ENCODE data around the gene SMYD3.
"Not testable (repeated sequence)": the region's sequence is repeated elsewhere in the genome, so short reads cannot be mapped to it uniquely, and the experiment has no call there.

SMYD3 gene

GRCh38 chr1:245742896-245743295, 764.2 kb downstream of the SMYD3 start:
- H3K4me3 ChIP-seq (ENCODE audit: low read length in 2 of 2): no peak overlapping the region
- H3K27me3 ChIP-seq (ENCODE audit: control insufficient read depth in 2 of 2, insufficient read depth in 2 of 2, low read length in 2 of 2): no peaks in the 10 kb centered on the region
- H3K36me3 ChIP-seq (ENCODE audit: control insufficient read depth in 2 of 2, insufficient read depth in 2 of 2, low read length in 2 of 2): no peaks in the 10 kb centered on the region
- no peak overlapping the region for H3K27ac ChIP-seq (ENCODE audit: low read depth in 2 of 2, low read length in 2 of 2)
- no peak overlapping the region for H3K9ac ChIP-seq (ENCODE audit: low read depth in 1 of 2, low read length in 2 of 2)
- no peaks in the 10 kb centered on the region for H3K9me3 ChIP-seq (ENCODE audit: control insufficient read depth in 2 of 2, low read length in 2 of 2)
- no peaks in the 10 kb centered on the region for H3K4me1 ChIP-seq (ENCODE audit: control insufficient read depth in 2 of 2, insufficient read depth in 2 of 2, low read length in 2 of 2)

DNA sequence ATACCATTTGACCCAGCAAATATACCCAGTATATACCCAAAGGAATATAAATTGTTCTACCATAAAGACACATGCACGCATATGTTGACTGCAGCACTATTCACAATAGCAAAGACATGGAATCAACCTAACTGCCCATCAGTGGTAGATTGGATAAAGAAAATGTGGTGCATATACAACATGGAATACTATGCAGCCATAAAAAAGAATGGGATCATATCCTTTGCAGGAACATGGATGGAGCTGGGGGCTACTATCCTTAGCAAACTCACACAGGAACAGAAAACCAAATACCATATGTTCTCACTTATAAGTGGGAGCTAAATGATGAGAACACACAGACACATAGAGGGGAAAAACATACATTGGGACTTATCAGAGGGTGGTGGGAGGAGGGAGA, 766.7 kb downstream of the SMYD3 start:
- not testable (repeated sequence) for H3K4me1 ChIP-seq (ENCODE audit: control insufficient read depth in 2 of 2, insufficient read depth in 2 of 2, low read length in 2 of 2); H3K9me3 ChIP-seq (ENCODE audit: control insufficient read depth in 2 of 2, low read length in 2 of 2); H3K27ac ChIP-seq (ENCODE audit: low read depth in 2 of 2, low read length in 2 of 2); H3K4me3 ChIP-seq (ENCODE audit: low read length in 2 of 2); H3K9ac ChIP-seq (ENCODE audit: low read depth in 1 of 2, low read length in 2 of 2); H3K36me3 ChIP-seq (ENCODE audit: control insufficient read depth in 2 of 2, insufficient read depth in 2 of 2, low read length in 2 of 2); H3K27me3 ChIP-seq (ENCODE audit: control insufficient read depth in 2 of 2, insufficient read depth in 2 of 2, low read length in 2 of 2)

DNA sequence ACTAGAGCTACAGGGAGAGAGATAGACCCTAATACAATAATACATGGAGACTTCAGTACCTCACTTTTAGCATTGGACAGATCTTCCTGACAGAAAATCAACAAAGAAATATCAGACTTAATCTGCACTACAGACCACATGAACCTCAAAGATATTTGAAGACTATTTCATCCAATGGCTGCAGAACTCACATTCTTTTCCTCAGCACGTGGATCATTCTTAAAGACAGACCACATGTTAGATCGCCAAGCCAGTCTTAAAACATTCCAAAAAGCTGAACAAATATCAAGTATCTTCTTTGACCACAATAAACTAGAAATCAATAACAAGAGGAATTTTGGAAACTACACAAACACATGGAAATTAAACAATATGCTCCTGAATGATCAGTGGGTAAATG, 776.3 kb downstream of the SMYD3 start:
- Histone ChIP-seq H3K27me3 (ENCODE audit: control insufficient read depth in 2 of 2, insufficient read depth in 2 of 2, low read length in 2 of 2) (no peaks in the 10 kb centered on the region), H3K9me3 (ENCODE audit: control insufficient read depth in 2 of 2, low read length in 2 of 2) (peaks cover 0 to 2% of the 10 kb centered on the region in 2 donors), H3K27ac (ENCODE audit: low read depth in 2 of 2, low read length in 2 of 2) (no peak overlapping the region), H3K4me1 (ENCODE audit: control insufficient read depth in 2 of 2, insufficient read depth in 2 of 2, low read length in 2 of 2) (no peaks in the 10 kb centered on the region), H3K36me3 (ENCODE audit: control insufficient read depth in 2 of 2, insufficient read depth in 2 of 2, low read length in 2 of 2) (no peaks in the 10 kb centered on the region), H3K9ac (ENCODE audit: low read depth in 1 of 2, low read length in 2 of 2) (no peak overlapping the region), H3K4me3 (ENCODE audit: low read length in 2 of 2) (no peak overlapping the region)

- H3K4me1 ChIP-seq (ENCODE audit: control insufficient read depth in 2 of 2, insufficient read depth in 2 of 2, low read length in 2 of 2); H3K27me3 ChIP-seq (ENCODE audit: control insufficient read depth in 2 of 2, insufficient read depth in 2 of 2, low read length in 2 of 2); H3K9me3 ChIP-seq (ENCODE audit: control insufficient read depth in 2 of 2, low read length in 2 of 2); H3K4me3 ChIP-seq (ENCODE audit: low read length in 2 of 2); H3K36me3 ChIP-seq (ENCODE audit: control insufficient read depth in 2 of 2, insufficient read depth in 2 of 2, low read length in 2 of 2); H3K27ac ChIP-seq (ENCODE audit: low read depth in 2 of 2, low read length in 2 of 2); H3K9ac ChIP-seq (ENCODE audit: low read depth in 1 of 2, low read length in 2 of 2): not testable (repeated sequence)
Measured at GRCh38 chr1:245728035-245728434, 779.0 kb downstream of the SMYD3 start.

GRCh38 chr1:245721488-245721887, 785.6 kb downstream of the SMYD3 start:
- H3K9ac ChIP-seq (ENCODE audit: low read depth in 1 of 2, low read length in 2 of 2): no peak overlapping the region
- no peaks in the 10 kb centered on the region for H3K9me3 ChIP-seq (ENCODE audit: control insufficient read depth in 2 of 2, low read length in 2 of 2)

DNA sequence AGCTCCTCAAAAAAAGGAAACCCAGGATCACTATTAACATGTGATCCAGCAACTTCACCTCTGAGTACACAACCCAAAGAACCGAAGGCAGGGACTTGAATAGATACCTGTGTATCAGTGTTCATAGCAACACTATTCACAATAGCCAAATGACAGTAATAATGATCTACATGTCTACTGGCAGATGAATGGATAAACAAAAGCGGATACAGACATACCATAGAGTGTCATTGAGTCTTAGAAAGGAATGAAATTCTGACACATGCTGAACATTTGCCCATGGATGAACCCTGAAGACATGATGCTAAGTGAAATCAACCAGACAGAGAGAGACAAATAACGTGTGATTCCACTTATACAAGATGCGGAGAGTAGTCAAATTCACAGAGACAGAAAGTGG, 788.1 kb downstream of the SMYD3 start:
- Histone ChIP-seq H3K9ac (ENCODE audit: low read depth in 1 of 2, low read length in 2 of 2) (no peak overlapping the region), H3K27ac (ENCODE audit: low read depth in 2 of 2, low read length in 2 of 2) (no peak overlapping the region), H3K9me3 (ENCODE audit: control insufficient read depth in 2 of 2, low read length in 2 of 2) (no peaks in the 10 kb centered on the region), H3K4me3 (ENCODE audit: low read length in 2 of 2) (no peak overlapping the region), H3K4me1 (ENCODE audit: control insufficient read depth in 2 of 2, insufficient read depth in 2 of 2, low read length in 2 of 2) (no peaks in the 10 kb centered on the region), H3K27me3 (ENCODE audit: control insufficient read depth in 2 of 2, insufficient read depth in 2 of 2, low read length in 2 of 2) (no peaks in the 10 kb centered on the region), H3K36me3 (ENCODE audit: control insufficient read depth in 2 of 2, insufficient read depth in 2 of 2, low read length in 2 of 2) (no peaks in the 10 kb centered on the region)

More at GRCh38 chr1:245721488-245721887, 785.6 kb downstream of the SMYD3 start:
- Histone ChIP-seq H3K4me3 (ENCODE audit: low read length in 2 of 2) (no peak overlapping the region), H3K27me3 (ENCODE audit: control insufficient read depth in 2 of 2, insufficient read depth in 2 of 2, low read length in 2 of 2) (no peaks in the 10 kb centered on the region), H3K4me1 (ENCODE audit: control insufficient read depth in 2 of 2, insufficient read depth in 2 of 2, low read length in 2 of 2) (no peaks in the 10 kb centered on the region), H3K36me3 (ENCODE audit: control insufficient read depth in 2 of 2, insufficient read depth in 2 of 2, low read length in 2 of 2) (no peaks in the 10 kb centered on the region), H3K27ac (ENCODE audit: low read depth in 2 of 2, low read length in 2 of 2) (no peak overlapping the region)

- no peaks in the 10 kb centered on the region for H3K36me3 ChIP-seq (ENCODE audit: control insufficient read depth in 2 of 2, insufficient read depth in 2 of 2, low read length in 2 of 2)
- H3K4me3 ChIP-seq (ENCODE audit: low read length in 2 of 2): no peak overlapping the region
- no peaks in the 10 kb centered on the region for H3K9me3 ChIP-seq (ENCODE audit: control insufficient read depth in 2 of 2, low read length in 2 of 2)
Measured at GRCh38 chr1:245718123-245718522, 789.0 kb downstream of the SMYD3 start.

GRCh38 chr1:245717611-245718010, 789.5 kb downstream of the SMYD3 start:
- H3K4me3 ChIP-seq (ENCODE audit: low read length in 2 of 2): no peak overlapping the region
- no peak overlapping the region for H3K27ac ChIP-seq (ENCODE audit: low read depth in 2 of 2, low read length in 2 of 2)
- H3K4me1 ChIP-seq (ENCODE audit: control insufficient read depth in 2 of 2, insufficient read depth in 2 of 2, low read length in 2 of 2): no peaks in the 10 kb centered on the region
- H3K27me3 ChIP-seq (ENCODE audit: control insufficient read depth in 2 of 2, insufficient read depth in 2 of 2, low read length in 2 of 2): no peaks in the 10 kb centered on the region
- H3K9me3 ChIP-seq (ENCODE audit: control insufficient read depth in 2 of 2, low read length in 2 of 2): no peaks in the 10 kb centered on the region
- no peaks in the 10 kb centered on the region for H3K36me3 ChIP-seq (ENCODE audit: control insufficient read depth in 2 of 2, insufficient read depth in 2 of 2, low read length in 2 of 2)
- no peak overlapping the region for H3K9ac ChIP-seq (ENCODE audit: low read depth in 1 of 2, low read length in 2 of 2)

More at GRCh38 chr1:245718123-245718522, 789.0 kb downstream of the SMYD3 start:
- Histone ChIP-seq H3K27ac (ENCODE audit: low read depth in 2 of 2, low read length in 2 of 2) (no peak overlapping the region), H3K4me1 (ENCODE audit: control insufficient read depth in 2 of 2, insufficient read depth in 2 of 2, low read length in 2 of 2) (no peaks in the 10 kb centered on the region), H3K27me3 (ENCODE audit: control insufficient read depth in 2 of 2, insufficient read depth in 2 of 2, low read length in 2 of 2) (no peaks in the 10 kb centered on the region), H3K9ac (ENCODE audit: low read depth in 1 of 2, low read length in 2 of 2) (no peak overlapping the region)

GRCh38 chr1:245716561-245716960, 790.5 kb downstream of the SMYD3 start:
- no peak overlapping the region for H3K27ac ChIP-seq (ENCODE audit: low read depth in 2 of 2, low read length in 2 of 2)
- H3K36me3 ChIP-seq (ENCODE audit: control insufficient read depth in 2 of 2, insufficient read depth in 2 of 2, low read length in 2 of 2): no peaks in the 10 kb centered on the region
- no peak overlapping the region for H3K4me3 ChIP-seq (ENCODE audit: low read length in 2 of 2)
- H3K9me3 ChIP-seq (ENCODE audit: control insufficient read depth in 2 of 2, low read length in 2 of 2): no peaks in the 10 kb centered on the region
- no peaks in the 10 kb centered on the region for H3K4me1 ChIP-seq (ENCODE audit: control insufficient read depth in 2 of 2, insufficient read depth in 2 of 2, low read length in 2 of 2)
- H3K9ac ChIP-seq (ENCODE audit: low read depth in 1 of 2, low read length in 2 of 2): no peak overlapping the region
- H3K27me3 ChIP-seq (ENCODE audit: control insufficient read depth in 2 of 2, insufficient read depth in 2 of 2, low read length in 2 of 2): no peaks in the 10 kb centered on the region

- Histone ChIP-seq H3K4me3 (ENCODE audit: low read length in 2 of 2) (no peak overlapping the region), H3K9ac (ENCODE audit: low read depth in 1 of 2, low read length in 2 of 2) (no peak overlapping the region), H3K36me3 (ENCODE audit: control insufficient read depth in 2 of 2, insufficient read depth in 2 of 2, low read length in 2 of 2) (no peaks in the 10 kb centered on the region), H3K27ac (ENCODE audit: low read depth in 2 of 2, low read length in 2 of 2) (no peak overlapping the region), H3K27me3 (ENCODE audit: control insufficient read depth in 2 of 2, insufficient read depth in 2 of 2, low read length in 2 of 2) (no peaks in the 10 kb centered on the region), H3K9me3 (ENCODE audit: control insufficient read depth in 2 of 2, low read length in 2 of 2) (no peaks in the 10 kb centered on the region), H3K4me1 (ENCODE audit: control insufficient read depth in 2 of 2, insufficient read depth in 2 of 2, low read length in 2 of 2) (no peaks in the 10 kb centered on the region)
Measured at GRCh38 chr1:245715970-245716369, 791.1 kb downstream of the SMYD3 start.

GRCh38 chr1:245715291-245715701, 791.8 kb downstream of the SMYD3 start:
- H3K4me3 ChIP-seq (ENCODE audit: low read length in 2 of 2): no peak overlapping the region

More at GRCh38 chr1:245715291-245715701, 791.8 kb downstream of the SMYD3 start:
- Histone ChIP-seq H3K27me3 (ENCODE audit: control insufficient read depth in 2 of 2, insufficient read depth in 2 of 2, low read length in 2 of 2) (no peaks in the 10 kb centered on the region), H3K36me3 (ENCODE audit: control insufficient read depth in 2 of 2, insufficient read depth in 2 of 2, low read length in 2 of 2) (no peaks in the 10 kb centered on the region), H3K27ac (ENCODE audit: low read depth in 2 of 2, low read length in 2 of 2) (no peak overlapping the region), H3K9me3 (ENCODE audit: control insufficient read depth in 2 of 2, low read length in 2 of 2) (no peaks in the 10 kb centered on the region), H3K4me1 (ENCODE audit: control insufficient read depth in 2 of 2, insufficient read depth in 2 of 2, low read length in 2 of 2) (no peaks in the 10 kb centered on the region), H3K9ac (ENCODE audit: low read depth in 1 of 2, low read length in 2 of 2) (no peak overlapping the region)

All from mucosa of rectum (tissue), 2 donors.